GM12878 (cell line): Measurements from ENCODE around the gene CS. TPM values are rescaled to one million over a fixed set of nuclear protein-coding genes. Genes with fewer than 3 reads are reported as not detected.

Source experiments
- ATAC-seq: fragments of 200-7000 bp; cut with Tn5 transposase; 3 replicates; pipeline ENCODE4 v1.9.1; 2020; ENCODE audit warnings: mild to moderate bottlenecking, moderate library complexity
- BruUV-seq: library from RNA; stranded (reverse); fragments of 400-500 nt; replicated peaks from 2 replicates; lab custom pipeline; 2021; lab: Mats Ljungman, UMichigan
- CTCF ChIA-PET: fragments of 300-600 bp; sonication (Branson Sonifier 250); formaldehyde crosslinking; extraction: SDS; loops from one replicate; lab custom pipeline; 2021; ENCODE audit warnings: inconsistent platforms; lab: Yijun Ruan, JAX
- POLR2A ChIA-PET: fragments of 350-600 bp; formaldehyde crosslinking; extraction: SDS; loops from one replicate; lab custom pipeline; 2021; ENCODE audit warnings: inconsistent platforms; lab: Charles Lee
- RAD21 ChIA-PET: fragments of 300-600 bp; sonication (Branson Sonifier 250); formaldehyde crosslinking; loops from one replicate; lab custom pipeline; 2023; ENCODE audit warnings: antibody characterized with exemption; ENCODE audit not compliant: unreplicated experiment; lab: Charles Lee
- SMC1A ChIA-PET: fragments of 300-600 bp; sonication (Branson Sonifier 250); formaldehyde crosslinking; loops from one replicate; lab custom pipeline; 2023; ENCODE audit not compliant: unreplicated experiment, uncharacterized antibody; lab: Charles Lee
- DNase-seq: peaks from one replicate; pipeline ENCODE4 v3.0.0-alpha.2; 2011; ENCODE audit warnings: low read depth, low spot score
- FAIRE-seq: peaks from 3 replicates; lab custom pipeline; 2011; peaks lifted over from hg19 to GRCh38; lab: Jason Lieb, UNC
- H2AFZ ChIP-seq: 2 replicates; pipeline ENCODE4 v1.6.0; 2011; ENCODE audit warnings: low read depth, low read length, control low read depth; ENCODE audit not compliant: control insufficient read depth
- H3K27ac ChIP-seq: 2 replicates; pipeline ENCODE4 v1.5.1; 2011; ENCODE audit warnings: control low read depth; ENCODE audit not compliant: control insufficient read depth, insufficient read depth
- H3K27me3 ChIP-seq, 2 experiments: replicated peaks in 1 of 2; 2 replicates each; pipeline versions ENCODE4 v1.6.0 to v1.6.1; 2011; ENCODE audit warnings: low read length in 1 of 2; ENCODE audit not compliant: control insufficient read depth in 2 of 2, insufficient read depth in 2 of 2
- H3K36me3 ChIP-seq, 2 experiments: 2 replicates each; pipeline ENCODE4 v1.5.1; 2011; ENCODE audit warnings: low read length in 1 of 2; ENCODE audit not compliant: control insufficient read depth in 2 of 2, insufficient read depth in 2 of 2
- H3K4me1 ChIP-seq: 2 replicates; pipeline ENCODE4 v1.6.1; 2011; ENCODE audit warnings: mild to moderate bottlenecking, low read length, moderate library complexity, mixed read lengths; ENCODE audit not compliant: control insufficient read depth, insufficient read depth
- H3K4me2 ChIP-seq: 2 replicates; pipeline ENCODE4 v1.6.0; 2011; ENCODE audit warnings: control low read depth; ENCODE audit not compliant: control insufficient read depth, insufficient read depth
- H3K4me3 ChIP-seq: fragments of 200-600 bp; sonication (generic); 2 replicates; pipeline ENCODE4 v1.5.1; 2016
- H3K79me2 ChIP-seq: 2 replicates; pipeline ENCODE4 v1.6.0; 2011; ENCODE audit warnings: low read length; ENCODE audit not compliant: control insufficient read depth, insufficient read depth
- H3K9ac ChIP-seq: 2 replicates; pipeline ENCODE4 v1.8.0; 2011; ENCODE audit warnings: low read length, control low read depth, mixed read lengths; ENCODE audit not compliant: control insufficient read depth, insufficient read depth
- H3K9me3 ChIP-seq: replicated peaks from 3 replicates; pipeline ENCODE4 v1.5.1; 2011; ENCODE audit warnings: mild to moderate bottlenecking, low read length; ENCODE audit not compliant: control insufficient read depth, insufficient read depth
- H4K20me1 ChIP-seq: 2 replicates; pipeline ENCODE4 v1.6.0; 2011; ENCODE audit not compliant: control insufficient read depth, insufficient read depth
- CBX5 ChIP-seq: sonication (generic); IDR thresholded peaks from 2 replicates; pipeline ENCODE4 v1.6.1; 2016; ENCODE audit warnings: low read depth, moderate library complexity, mild to moderate bottlenecking, inconsistent platforms
- CHD1 ChIP-seq: IDR thresholded peaks from 2 replicates; pipeline ENCODE4 v1.6.1; 2012; ENCODE audit warnings: low read depth, low read length, improper control_type of control experiment
- KDM1A ChIP-seq: fragments of 200-600 bp; sonication (generic); IDR thresholded peaks from 2 replicates; pipeline ENCODE4 v1.6.1; 2016; ENCODE audit warnings: borderline replicate concordance
- MTA3 ChIP-seq: IDR thresholded peaks from 2 replicates; pipeline ENCODE4 v1.6.1; 2012; ENCODE audit warnings: low read length, inconsistent platforms, borderline replicate concordance
- NBN ChIP-seq: fragments of 450-650 bp; IDR thresholded peaks from 2 replicates; pipeline ENCODE4 v1.6.1; 2016
- NFXL1 ChIP-seq: fragments of 450-650 bp; IDR thresholded peaks from 2 replicates; pipeline ENCODE4 v1.6.1; 2017; ENCODE audit warnings: antibody characterized with exemption, mild to moderate bottlenecking, borderline replicate concordance
- NR2F1 ChIP-seq: fragments of 450-650 bp; conservative IDR thresholded peaks from 2 replicates; pipeline ENCODE4 v1.6.1; 2017; ENCODE audit warnings: mild to moderate bottlenecking
- NRF1 ChIP-seq: conservative IDR thresholded peaks from 2 replicates; pipeline ENCODE4 v1.6.1; 2011; ENCODE audit warnings: mild to moderate bottlenecking, low read depth, low read length, improper control_type of control experiment
- PBX3 ChIP-seq: IDR thresholded peaks from 2 replicates; pipeline ENCODE4 v1.6.1; 2011; ENCODE audit warnings: mild to moderate bottlenecking, low read depth, low read length, moderate library complexity; ENCODE audit not compliant: insufficient replicate concordance
- SIX5 ChIP-seq: IDR thresholded peaks from 2 replicates; pipeline ENCODE4 v1.6.1; 2011; ENCODE audit warnings: mild to moderate bottlenecking, low read depth, low read length, moderate library complexity; ENCODE audit not compliant: severe bottlenecking
- SP1 ChIP-seq: IDR thresholded peaks from one replicate; pipeline ENCODE4 v1.6.1; 2011; ENCODE audit warnings: low read depth, low read length
- SRF ChIP-seq, 2 experiments: IDR thresholded peaks; 2 replicates each; pipeline ENCODE4 v1.6.1; 2011; ENCODE audit warnings: low read depth in 2 of 2, low read length in 2 of 2, mild to moderate bottlenecking in 1 of 2, moderate library complexity in 1 of 2
- SUZ12 ChIP-seq: fragments of 200-600 bp; sonication (generic); IDR thresholded peaks from one replicate; pipeline ENCODE4 v1.6.1; 2018; ENCODE audit warnings: antibody characterized with exemption, mild to moderate bottlenecking; ENCODE audit not compliant: unreplicated experiment
- TAF1 ChIP-seq: IDR thresholded peaks from 2 replicates; pipeline ENCODE4 v1.6.1; 2011; ENCODE audit warnings: mild to moderate bottlenecking, low read depth, low read length, borderline replicate concordance
- TCF12 ChIP-seq: IDR thresholded peaks from 2 replicates; pipeline ENCODE4 v1.6.1; 2011; ENCODE audit warnings: low read depth, mild to moderate bottlenecking, low read length
- YBX1 ChIP-seq: fragments of 450-650 bp; IDR thresholded peaks from 2 replicates; pipeline ENCODE4 v1.6.1; 2016; ENCODE audit warnings: antibody characterized with exemption
- ZNF207 ChIP-seq: fragments of 450-650 bp; IDR thresholded peaks from 2 replicates; pipeline ENCODE4 v1.6.1; 2014; ENCODE audit warnings: antibody characterized with exemption, mild to moderate bottlenecking, borderline replicate concordance
- ZNF24 ChIP-seq: fragments of 450-650 bp; IDR thresholded peaks from 2 replicates; pipeline ENCODE4 v1.6.1; 2017; ENCODE audit warnings: antibody characterized with exemption, mild to moderate bottlenecking
- whole genome bisulfite sequencing: methylation state at CpG from one replicate; pipeline ENCODE4 v1.1.6; 2016; ENCODE audit warnings: low lambda C conversion rate; ENCODE audit not compliant: insufficient replicate concordance, insufficient coverage; ENCODE audit errors: missing lambda C conversion rate; 5-methylcytosine and 5-hydroxymethylcytosine counted together
- in situ Hi-C: fragments of 300-500 bp; cut with MboI; formaldehyde crosslinking; loops from 9 replicates; pipeline ENCODE4 v1.14.3; 2018; ENCODE audit warnings: mixed read lengths
- intact Hi-C: fragments of 100-400 bp; cut with micrococcal nuclease; formaldehyde crosslinking; loops from one replicate; pipeline ENCODE4 v1.14.2; 2022; ENCODE audit not compliant: unreplicated experiment
- polyA plus RNA-seq, 11 experiments: library from polyadenylated mRNA; depleted of rRNA in 4 of 11; unstranded in 6 of 11; stranded (reverse) in 5 of 11; fragments of >200 nt; fragmentation: Nextera tagmentation in 4 of 11; fragmentation: Illumina TruSeq in 1 of 11; extraction: Ambion mirVana in 4 of 11; extraction: Trizol in 1 of 11; gene quantifications; 1 replicate in 1 of 11; 2 replicates in 10 of 11; pipeline versions ENCODE4 v1.2.1 to v1.2.3, GENCODE V29; 2011 to 2016; ENCODE audit warnings: inconsistent platforms in 2 of 11, missing spikeins in 2 of 11, low read depth in 1 of 11
- total RNA-seq, 4 experiments: library from RNA; depleted of rRNA in 3 of 4; stranded (reverse); fragments of >200 nt in 3 of 4; fragmentation: Illumina TruSeq in 1 of 4; extraction: Trizol in 1 of 4; gene quantifications; 2 replicates each; pipeline versions ENCODE4 v1.2.1 to v1.2.3, GENCODE V29; 2013 to 2021
- TF ChIP-seq, protein P1 (sequence below): fragments of 450-650 bp; IDR thresholded peaks from 2 replicates; pipeline ENCODE4 v1.6.1; 2017; ENCODE audit warnings: borderline replicate concordance

Gene CS
- total and polyA plus RNA-seq, 10 of the 15 experiments (the other 5 are each of a cell fraction or from before 2014, with no cell fraction given): 64.9 to 276 (median 139) TPM

DNA sequence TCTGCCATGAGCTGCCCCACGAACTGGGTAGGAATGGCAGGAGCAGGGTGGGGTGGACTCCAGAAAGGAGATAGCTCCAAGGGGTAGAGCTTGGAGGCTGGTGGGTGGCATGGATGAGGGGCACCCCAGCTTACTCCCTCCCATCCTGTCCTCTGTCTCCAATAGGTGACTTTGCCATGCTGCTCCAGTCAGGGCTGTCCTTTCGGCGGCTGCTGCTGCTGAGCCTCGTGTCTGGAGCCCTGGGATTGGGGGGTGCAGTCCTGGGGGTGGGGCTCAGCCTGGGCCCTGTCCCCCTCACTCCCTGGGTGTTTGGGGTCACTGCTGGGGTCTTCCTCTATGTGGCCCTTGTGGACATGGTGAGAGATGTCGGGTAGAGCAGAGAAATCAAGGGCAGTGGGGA, 63.1 kb downstream of the CS start (continued):
- TF ChIP-seq SP1 (no peak), PBX3 (no peak), NBN (no peak), KDM1A (no peak), YBX1 (no peak), NRF1 (no peak), MTA3 (no peak), TAF1 (no peak)

DNA sequence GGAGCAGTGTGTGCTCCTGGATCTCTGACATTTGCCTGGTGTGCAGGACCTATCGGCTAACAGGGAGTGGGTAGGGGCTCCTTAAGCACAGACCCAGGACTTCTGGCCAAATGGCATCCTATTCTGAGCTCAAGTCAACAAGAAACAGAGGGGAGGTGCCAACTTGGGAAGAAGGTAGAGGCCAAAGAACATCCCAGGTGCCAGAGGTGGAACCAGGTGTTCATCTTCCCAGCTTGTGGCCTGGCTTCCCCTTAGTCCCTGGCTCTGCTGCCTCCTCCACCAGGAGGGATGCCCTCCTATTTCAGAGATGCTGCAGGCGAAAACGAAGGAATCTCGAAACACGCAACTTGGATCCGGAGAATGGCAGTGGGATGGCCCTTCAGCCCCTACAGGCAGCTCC, 64.0 kb downstream of the CS start:
- ATAC-seq (no peak), DNase-seq (no peak), FAIRE-seq (no peak)
- H2AFZ ChIP-seq: no peak overlapping the region
- POLR2A ChIA-PET: no interaction called here
- H3K4me2 ChIP-seq: no peak overlapping the region
- H3K36me3 ChIP-seq: no peaks in the 10 kb centered on the region; a peak in 1 of 4 replicates
- no peaks in the 10 kb centered on the region; the same call in 1 of the 2 replicates for H4K20me1 ChIP-seq
- no peak overlapping the region for H3K27ac ChIP-seq
- H3K9ac ChIP-seq: no peak overlapping the region
- H3K4me1 ChIP-seq: no peaks in the 10 kb centered on the region
- intact Hi-C loops: no loop called here
- in situ Hi-C loops: no loop called here
- no TSS peak for BruUV-seq
- H3K4me3 ChIP-seq: no peak overlapping the region
- CTCF ChIA-PET: interaction anchor here (1.0 kb wide), 1 partner anchor 30 kb away, joined by 3 read pairs; no protein-coding TSS in a partner anchor
- SMC1A ChIA-PET: interaction anchor here (1.1 kb wide), 2 partner anchors 20 to 29 kb away, joined by 3 read pairs; no protein-coding TSS in a partner anchor
- no peaks in the 10 kb centered on the region for H3K79me2 ChIP-seq
- H3K27me3 ChIP-seq: no peaks in the 10 kb centered on the region
- RAD21 ChIA-PET: no interaction called here
- H3K9me3 ChIP-seq: no peaks in the 10 kb centered on the region
- WGBS: 98% methylated on average over 6 of the region's 6 CpGs
- no peak for TF ChIP-seq SIX5
- no peak for TF ChIP-seq SRF (IDR thresholded peaks at IDR 0.05; ENCODE audit: low read depth in 2 of 2, low read length in 2 of 2)
- TF ChIP-seq ZNF24: no peak
- no peak for TF ChIP-seq TCF12
- TF ChIP-seq NFXL1: no peak
- TF ChIP-seq, protein P1, sequence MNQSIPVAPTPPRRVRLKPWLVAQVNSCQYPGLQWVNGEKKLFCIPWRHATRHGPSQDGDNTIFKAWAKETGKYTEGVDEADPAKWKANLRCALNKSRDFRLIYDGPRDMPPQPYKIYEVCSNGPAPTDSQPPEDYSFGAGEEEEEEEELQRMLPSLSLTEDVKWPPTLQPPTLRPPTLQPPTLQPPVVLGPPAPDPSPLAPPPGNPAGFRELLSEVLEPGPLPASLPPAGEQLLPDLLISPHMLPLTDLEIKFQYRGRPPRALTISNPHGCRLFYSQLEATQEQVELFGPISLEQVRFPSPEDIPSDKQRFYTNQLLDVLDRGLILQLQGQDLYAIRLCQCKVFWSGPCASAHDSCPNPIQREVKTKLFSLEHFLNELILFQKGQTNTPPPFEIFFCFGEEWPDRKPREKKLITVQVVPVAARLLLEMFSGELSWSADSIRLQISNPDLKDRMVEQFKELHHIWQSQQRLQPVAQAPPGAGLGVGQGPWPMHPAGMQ: no peak
- TF ChIP-seq CHD1: no peak
- no peak for TF ChIP-seq SUZ12
- no peak for TF ChIP-seq CBX5
- no peak for TF ChIP-seq NBN
- TF ChIP-seq ZNF207: no peak
- no peak for TF ChIP-seq NR2F1
